Fibroblast of skin of abdomen (primary cell): ENCODE data around the gene C4BPA. TPM values are rescaled to one million over a fixed set of nuclear protein-coding genes. Genes with fewer than 3 reads are reported as not detected.

Experiments
- DNase-seq: peaks from one replicate; pipeline ENCODE4 v3.0.0-alpha.2; 2013
- polyA plus RNA-seq, 2 experiments: library from polyadenylated mRNA; unstranded; fragments of 120-200 nt; gene quantifications; one replicate each; pipeline ENCODE4 v1.2.1, GENCODE V29; 2013; ENCODE audit not compliant: insufficient read length in 2 of 2

The C4BPA gene
- not detected for polyA plus RNA-seq (2013, experiment 1 of 2; ENCODE audit: insufficient read length)
- not detected for polyA plus RNA-seq (2013, experiment 2 of 2; ENCODE audit: insufficient read length)

DNA sequence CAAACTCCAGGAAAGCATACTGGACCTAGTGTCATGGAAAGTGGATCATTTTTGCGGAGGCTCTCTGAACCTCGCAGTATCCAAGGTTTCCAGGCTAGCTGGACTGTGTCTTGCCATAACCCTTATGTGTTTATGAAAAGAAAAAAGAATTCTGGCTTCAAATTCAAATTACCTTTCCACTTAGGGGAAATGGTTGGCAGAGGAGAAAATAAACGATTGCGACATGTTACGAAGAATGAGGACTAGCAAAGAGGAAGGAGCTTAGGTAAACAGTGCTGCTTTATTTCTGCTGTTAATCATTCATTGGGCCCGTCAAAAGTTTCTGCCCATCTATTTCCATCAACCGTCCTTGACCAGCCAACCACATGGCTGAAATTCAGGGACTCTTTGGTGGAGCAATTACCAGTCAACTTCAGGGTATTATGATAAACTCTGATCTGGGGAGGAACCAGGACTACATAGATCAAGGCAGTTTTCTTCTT, at the start of gene C4BPA:
C4BPA (plus strand) TSS at position 342 of the 482 bp plus-strand sequence. CDS start 8,793 bp downstream, outside the sequence.
- DNase-seq, result no peak

DNA sequence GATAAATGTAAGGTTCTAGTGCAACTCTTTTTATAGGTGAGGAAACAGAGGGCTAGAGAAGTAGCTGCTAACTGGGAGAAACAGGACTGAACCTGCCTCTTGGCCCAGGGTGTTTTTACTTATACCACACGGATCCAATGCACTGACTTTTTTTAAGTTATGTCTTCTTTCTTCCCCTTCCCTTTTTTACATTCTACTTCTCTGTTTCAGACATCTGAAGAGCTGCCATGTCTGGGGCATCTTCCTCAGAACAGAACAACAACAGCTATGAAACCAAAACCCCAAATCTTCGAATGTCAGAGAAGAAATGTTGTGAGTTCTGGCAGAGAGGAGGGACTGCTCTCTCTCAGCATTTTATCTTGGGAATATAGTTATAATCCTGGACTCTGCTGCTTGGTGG, 49.5 kb upstream of the C4BPA start:
- no peak for DNase-seq

DNA sequence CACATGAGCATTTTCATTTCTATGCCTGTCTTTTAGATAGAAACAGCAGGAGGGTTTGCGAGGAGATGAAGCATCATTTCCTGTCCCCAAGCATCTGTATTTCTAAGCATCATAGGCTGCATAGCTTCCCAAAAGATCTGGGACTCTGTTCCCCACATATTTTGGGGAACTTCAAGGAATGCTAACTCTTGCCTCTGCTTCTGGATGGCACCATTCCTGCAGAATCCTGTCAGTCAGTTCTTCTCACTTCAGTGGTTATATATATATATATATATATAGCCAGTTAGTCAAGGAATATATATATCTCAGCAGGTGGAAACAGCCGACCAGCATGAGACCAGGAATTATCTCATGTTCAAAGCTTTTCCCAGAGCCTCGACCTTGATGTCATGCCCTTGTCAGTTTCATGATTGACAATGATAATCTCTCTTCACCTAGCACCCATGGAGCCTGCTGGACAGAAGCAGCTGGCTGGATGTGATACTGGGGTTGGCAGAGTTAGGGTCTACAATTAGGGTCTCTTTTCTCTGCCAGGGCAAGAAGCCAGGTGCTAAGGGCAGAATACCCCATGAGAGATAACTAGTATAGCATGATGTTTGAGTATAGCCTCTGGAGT, 48.5 kb upstream of the C4BPA start:
- no peak for DNase-seq

DNA sequence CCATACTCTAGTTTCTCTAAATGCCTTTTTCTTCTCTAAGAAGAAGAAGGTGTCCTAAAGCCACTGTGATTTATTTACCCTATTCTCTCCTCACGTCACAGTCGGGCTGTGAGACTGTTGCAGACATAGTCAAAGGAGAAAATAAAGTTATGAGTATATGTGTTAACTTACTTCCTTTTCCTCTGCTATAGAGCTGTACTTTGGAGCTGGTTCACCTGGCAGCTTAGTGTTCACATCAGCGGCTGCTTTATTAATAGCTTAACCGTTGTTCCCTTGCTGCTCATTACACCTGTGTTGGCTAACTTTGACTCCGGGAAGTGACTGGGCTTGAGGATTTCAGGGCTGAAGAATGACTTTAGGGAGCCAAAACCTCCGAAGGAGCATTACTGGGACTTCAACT, 47.4 kb upstream of the C4BPA start:
- no peak for DNase-seq

DNA sequence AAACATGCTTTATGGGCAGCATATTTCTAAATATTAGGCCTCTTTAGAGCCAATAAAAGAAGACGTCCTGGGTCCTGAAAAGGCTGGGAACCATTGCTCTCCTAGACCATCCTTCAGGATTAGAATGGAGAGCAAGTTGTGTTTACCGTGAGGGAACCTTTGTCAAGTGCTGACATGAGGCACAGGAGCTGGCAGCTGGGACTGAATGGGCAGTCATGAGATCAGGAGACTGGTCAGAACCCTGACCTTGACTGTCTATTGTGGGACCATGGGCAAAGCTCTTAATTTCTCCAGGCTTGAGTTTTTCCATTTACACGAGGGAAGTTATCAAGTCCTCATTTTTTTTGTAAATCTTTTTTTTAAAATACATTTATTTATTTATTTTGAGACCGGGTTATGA, 45.8 kb upstream of the C4BPA start:
- DNase-seq, result no peak

DNA sequence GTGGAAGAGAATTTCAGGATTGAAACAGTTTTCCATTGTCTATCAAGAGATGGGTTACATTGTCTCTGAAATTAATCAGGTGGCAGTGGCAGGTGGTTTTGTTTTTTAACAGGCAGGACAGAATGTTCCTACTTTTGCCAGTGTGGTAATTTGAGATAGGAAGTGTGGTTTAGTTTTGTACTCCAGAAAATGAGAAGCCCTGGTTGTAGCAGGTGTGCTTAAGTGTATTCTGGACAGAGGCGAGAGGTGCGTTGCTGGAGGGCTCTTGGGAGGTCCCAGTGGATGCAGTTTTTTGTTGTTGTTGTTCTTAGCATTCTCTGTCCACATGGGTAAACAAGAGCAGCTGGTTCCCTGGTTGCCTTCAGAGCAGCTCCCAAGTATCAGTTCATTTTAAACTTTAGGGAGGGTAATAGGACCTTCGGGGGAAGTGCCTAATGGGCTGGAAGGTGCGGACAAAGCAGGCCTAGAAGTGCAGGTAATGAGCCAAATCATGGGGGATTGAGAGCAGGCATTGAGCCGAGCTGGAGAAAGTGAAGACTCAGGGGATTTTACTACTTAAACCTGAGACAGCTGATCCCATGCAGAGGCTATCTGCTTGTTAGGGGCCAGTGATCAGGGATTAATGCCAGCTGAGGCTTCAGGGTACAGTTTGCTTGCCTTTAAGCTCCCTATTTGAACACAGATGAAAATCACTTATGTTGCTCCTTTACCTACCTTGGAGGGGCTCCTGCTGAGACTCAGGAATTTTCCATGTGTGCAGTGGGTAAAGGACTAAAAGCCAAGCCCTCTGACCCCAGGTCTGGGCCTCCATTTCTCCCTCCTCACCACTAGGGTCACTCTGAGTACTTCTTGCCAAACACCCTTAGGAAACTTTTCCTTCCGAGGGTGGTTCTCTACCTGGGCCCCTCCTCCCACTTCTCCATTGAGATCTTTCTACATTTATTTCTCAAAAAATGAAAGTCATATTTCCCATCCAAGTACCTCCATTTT, 44.9 kb upstream of the C4BPA start:
- no peak for DNase-seq

DNA sequence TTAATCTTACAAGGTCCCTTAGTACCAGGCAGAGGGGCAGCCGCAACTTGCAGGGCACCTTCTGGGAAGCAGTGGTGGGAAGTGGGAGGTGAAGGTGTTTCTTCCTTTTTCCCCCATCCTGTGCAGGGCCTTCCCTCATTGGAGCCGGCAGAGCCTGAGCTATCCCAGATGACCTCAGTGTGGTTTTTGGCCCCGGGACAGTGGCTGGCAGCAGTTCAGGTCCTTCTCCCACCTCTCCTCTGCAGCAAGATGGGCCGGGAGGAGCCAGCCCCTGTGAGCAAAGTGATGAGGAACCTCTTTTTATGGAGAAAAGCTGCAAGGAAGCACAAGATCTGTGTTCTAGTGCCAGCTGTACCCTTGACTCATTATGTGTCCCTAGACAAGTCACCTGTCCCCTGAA, 44.2 kb upstream of the C4BPA start:
- no peak for DNase-seq

DNA sequence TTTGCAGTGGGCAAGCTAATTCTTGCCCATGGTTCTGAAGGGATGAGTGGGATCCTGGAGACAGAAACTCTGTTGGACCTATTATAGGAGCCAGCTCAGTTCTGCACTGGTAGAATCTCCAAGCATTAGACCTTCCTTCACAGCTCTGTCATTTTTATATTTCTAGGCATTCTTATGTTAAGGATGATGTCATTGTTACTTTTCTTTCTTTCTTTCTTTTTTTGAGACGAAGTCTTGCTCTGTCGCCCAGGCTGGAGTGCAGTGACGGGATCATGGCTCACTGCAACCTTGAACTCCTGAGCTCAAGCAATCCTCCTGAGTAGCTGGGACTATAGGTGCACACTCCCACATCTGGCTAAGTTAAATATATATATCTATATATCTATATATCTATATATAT, 43.4 kb upstream of the C4BPA start:
- no peak for DNase-seq

DNA sequence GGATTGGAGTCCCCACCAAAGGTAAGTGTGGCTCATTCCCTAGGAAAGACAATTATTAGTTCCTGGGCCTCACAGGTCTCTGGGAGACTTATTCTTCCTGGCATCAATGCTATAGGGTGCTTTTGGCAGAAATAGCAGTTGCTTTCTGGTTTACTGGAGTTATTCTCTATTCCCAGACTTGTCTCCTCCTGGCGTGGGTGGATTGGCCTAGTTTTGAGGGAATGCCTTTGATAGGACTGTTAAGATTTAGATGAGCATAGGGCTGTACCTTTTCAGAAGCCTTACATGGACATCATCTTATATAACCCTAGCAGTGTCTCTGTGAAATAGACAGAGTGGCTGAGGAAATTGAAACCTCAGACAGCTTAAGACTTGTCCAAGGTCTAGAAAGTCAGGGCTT, 42.0 kb upstream of the C4BPA start:
- DNase-seq, result no peak

DNA sequence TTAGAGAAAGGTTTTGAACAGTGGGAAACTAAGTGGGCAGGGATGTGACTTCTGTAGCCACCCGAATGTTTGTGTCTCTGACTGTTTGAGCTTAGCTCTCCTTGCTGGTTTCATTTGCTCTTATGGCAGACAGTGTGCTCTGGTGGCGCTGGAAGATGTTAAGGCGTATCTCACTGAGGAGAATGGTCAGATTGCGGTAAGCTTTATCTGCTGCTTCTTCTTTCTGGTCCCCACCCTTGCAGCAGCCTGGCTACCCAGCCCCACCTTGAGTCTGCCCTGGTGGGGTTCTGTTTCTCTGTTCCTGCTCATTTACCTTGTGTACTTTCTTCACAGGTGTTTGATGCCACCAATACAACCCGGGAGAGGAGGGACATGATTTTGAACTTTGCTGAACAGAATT, 41.0 kb upstream of the C4BPA start:
- no peak for DNase-seq

DNA sequence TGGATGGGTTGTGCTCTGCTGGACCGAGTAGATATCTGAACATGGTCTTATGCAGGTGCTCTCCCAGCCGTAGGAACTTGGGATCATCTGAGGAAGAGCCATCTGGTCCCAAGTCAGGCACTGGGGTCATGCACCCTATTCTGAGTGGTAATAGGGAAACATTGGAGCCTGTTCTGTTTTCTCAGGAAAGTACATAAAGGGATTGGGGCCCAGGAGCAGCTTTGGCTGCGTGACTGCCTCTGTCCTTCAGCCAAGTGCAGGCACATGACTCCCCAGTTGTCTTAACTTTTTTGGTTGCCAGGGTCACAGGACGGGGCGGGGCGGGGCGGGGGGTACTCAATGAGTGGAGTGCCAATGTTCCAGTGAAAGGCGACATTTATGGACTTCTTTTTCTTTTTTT, 39.5 kb upstream of the C4BPA start:
- no peak for DNase-seq

DNA sequence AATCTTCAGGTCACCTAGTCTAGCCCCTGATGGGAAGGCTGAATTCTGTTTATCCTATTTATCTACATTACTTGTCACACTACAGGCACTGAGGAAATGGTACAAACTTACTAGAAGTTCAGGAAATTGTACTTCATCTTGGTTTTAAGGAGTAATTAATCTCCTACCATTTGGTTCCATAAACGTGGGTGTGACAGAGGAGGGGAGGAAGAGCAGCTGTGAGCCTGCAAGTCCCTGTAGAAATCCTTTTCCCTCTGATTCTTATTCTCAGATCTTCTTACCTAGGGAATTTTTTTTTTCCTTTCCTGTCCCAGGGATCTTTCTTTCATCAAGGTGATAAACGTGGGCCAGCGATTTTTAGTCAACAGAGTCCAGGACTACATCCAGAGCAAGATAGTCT, 36.8 kb upstream of the C4BPA start:
- DNase-seq, result no peak

DNA sequence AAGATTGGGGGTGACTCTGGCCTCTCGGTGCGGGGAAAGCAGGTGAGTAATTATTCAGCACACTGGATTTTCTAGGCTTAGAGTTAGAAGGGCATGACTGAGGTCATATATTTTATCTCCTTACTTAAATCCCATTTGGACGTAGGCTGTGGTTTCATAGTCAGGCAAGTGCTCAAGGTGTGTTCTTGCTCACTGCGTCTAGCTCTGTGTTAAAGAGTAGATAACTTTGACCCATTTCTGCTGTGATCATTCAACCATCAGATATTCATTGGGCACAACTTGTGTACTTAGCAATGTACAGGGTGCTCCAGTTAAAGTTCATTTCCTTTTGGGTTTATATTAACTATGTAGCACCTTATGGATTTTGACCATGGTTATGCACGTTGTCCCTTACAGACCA, 36.4 kb upstream of the C4BPA start:
- DNase-seq, result no peak

DNA sequence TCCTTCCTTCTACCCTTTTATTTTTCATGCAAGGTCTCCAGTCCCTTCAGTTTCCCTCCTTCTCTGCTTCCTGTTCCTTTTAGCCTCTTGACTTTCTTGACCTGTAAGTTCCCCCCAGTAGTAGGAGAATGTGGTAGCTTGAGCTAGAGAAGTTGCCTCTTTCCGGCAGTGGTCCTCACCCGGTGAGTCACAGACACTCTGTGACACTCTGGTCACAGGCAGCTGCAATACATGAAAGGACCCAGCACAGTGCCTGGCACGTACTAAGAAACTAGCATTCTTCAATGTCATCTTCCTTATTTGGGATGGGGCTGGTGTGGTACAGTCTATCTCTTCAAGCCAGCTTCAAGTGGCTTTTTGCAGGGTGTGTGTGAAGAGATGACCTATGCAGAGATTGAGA, 35.0 kb upstream of the C4BPA start:
- no peak for DNase-seq

DNA sequence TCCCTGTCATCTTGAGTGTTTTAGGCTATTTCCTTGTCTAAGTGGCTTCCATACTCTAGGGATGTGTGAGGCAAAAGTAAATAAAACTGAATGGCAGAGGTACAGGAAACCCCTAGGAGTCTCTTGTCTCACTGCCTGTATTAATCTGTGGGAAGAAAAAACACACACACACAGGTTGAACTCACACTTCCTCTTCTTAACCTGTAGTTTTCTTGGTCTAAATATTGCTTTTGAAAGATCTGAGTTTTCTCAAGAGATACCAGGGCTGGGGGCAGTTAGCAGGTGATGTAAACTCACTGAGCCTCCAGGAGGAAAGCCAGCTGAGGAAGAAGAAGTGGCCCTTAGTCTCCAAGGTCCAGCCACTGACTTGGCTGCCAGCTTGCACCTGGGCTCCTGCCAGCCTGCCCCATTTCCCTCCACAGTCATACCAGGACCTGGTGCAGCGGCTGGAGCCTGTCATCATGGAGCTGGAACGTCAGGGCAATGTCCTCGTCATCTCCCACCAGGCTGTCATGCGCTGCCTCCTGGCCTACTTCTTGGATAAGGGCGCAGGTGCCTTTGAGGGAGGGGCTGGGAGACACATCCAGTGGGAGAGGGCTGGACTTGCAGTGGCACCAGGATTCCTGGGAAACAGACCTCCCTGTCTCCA, 34.1 kb upstream of the C4BPA start:
- DNase-seq, result no peak

DNA sequence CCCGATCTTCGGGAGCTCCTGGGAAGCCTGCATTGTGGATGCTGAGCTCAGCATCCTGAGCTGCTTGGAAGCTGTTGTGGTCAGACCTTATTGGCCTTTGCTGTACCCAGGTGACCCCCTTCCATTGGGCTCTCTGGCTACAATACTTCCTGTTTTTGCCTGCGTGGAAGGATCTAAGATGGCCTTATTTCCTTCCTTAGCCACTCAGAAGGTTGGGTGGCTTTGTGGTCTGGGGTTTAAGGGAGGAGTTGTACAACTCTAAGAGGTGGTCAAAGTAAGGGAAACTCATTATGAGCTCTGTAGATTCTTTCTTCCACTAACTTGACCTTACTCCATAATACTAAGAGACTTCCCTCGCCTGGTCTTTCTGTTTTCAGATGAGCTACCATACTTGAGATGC, 33.2 kb upstream of the C4BPA start:
- no peak for DNase-seq

DNA sequence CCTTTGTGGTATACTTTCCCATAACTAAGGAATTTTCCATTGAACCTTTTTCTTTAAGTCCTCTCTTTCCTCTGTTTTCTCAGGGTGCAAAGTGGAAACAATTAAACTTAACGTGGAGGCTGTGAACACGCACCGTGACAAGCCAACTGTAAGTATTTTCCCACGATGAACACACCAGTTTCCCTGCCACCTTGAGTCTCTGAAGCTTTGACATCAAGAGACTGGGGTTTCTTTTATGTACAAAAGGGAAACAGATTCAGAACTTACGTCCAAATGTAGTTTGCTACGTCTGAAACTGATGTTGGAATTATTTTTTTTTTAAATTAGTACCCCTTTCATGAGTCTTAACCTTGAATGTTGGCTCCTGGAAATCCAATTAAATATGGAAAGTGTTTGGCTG, 32.6 kb upstream of the C4BPA start:
- DNase-seq, result no peak

DNA sequence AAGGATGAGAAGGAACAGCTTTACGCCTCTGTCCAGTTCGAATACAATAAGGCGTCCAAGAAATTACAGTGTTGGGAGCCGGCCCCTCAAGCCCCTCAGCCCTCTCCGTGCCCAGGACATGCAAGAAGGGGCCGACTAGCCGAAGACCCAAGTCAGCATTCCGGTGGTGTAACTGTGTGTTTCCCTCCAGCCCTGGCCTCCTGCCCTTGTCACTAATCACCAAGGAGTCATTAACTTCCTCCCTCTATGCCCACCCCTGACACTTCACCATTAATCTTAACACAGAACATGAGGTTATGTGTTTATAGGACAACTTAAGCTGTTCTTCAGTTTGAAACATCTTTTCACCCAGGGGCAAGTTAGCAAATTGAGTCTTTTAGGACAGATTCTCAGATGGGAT, 31.8 kb upstream of the C4BPA start:
- DNase-seq, result no peak

DNA sequence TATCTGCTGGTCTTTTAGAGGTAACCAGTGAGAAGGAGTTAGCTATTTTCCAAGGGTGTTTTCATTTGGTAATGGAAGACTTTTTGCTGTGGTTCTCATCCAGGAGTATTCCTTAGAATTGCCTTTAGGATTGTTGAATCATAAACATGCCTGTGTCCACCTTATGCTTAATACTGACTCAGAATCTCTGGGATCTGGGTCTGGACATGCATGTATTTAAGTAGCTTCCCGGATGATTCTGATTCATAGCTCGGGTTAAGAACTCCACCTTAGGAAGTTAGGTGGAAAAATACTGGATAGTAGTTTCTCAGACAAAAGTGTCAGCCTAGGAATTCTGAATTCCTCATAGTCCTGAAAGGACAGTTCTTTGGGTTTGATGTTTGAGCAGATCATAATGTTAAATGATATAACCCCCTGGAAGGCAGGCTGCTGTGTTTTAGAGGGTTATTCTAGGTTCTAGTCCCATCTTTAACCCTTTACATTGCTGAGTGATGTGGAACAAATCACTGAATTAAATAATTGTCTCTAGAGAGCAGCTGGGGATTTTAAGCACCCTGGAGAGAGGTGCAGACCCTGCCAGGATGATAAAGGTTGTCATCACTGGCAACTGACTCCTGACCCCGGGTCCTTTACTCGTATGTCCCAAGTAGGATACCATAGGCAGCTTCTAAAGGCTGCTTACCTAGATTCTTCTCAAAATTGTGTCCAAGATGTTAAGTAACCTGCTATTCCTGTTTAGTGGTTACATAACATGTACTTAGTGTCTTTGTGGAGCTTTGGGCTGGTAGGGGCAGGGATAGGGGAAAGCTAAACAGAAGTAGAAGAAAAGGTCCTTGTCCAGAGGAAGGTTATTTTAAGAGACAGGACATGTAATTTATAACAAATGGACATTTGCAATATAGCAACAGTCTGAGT, 29.9 kb upstream of the C4BPA start:
- DNase-seq, result no peak

DNA sequence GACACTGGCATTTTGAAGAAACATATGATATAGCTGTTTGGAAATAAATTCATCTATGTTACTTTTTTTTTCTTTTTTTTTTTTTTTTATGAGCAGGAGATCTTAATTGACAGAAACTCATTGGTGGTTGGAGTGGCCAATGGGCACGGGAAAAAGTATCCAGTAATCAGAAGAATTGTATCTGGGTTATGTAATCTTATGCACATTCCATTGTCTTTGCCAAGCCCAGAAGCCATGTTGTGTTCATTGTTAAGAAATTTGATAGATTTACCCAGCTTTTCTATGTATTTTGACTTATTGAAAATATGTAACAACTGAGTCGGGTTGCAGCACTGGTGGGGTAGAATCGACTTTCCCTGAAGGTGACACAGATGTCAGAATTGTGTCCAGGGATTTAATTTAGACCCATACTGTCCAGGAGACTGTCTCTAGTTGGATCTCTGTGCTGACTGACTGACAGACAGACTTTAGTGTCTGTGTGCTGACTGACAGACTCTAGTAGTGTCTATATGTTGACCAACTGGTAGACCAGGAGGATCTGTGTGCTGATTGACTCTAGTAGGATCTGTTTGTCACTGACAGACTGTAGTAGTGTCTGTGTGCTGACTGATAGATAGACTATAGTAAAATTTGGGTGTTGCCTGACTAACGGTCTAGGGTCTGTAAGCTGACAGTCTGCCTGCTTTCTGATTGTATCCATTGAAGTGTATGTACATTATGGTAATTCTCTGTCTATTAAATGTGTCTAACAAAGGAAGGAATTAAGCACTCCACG, 27.7 kb upstream of the C4BPA start:
- no peak for DNase-seq

DNA sequence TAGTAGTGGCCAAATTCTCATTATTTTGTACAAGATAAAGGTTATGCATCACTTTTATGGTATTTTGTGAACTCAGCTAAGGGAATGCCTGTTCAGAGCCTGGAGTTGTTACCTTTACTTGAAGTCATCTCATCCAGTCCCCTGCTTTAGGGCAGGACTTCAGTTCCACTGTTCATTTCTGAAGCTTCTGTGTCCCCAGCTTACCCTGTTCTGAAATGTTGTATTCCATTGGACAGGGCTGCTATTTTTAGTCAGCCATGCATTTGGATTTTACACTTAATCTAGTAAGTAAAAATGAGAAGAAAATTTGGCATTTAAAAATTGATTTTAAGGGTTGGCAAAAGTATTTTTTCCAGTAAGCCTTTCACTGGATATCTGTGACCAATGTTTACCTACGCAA, 27.0 kb upstream of the C4BPA start:
- DNase-seq, result no peak
